ENCODE measurements around the gene PARP8. TPM values are rescaled to one million over a fixed set of nuclear protein-coding genes. Genes with fewer than 3 reads are reported as not detected.

PARP8 gene
- total and polyA plus RNA-seq, 4 donors = 11.6 to 59.4 (median 25.3) TPM

GRCh38 chr5:50655067-50655809 lies 11.2 kb upstream of the PARP8 start:
- H3K36me3 ChIP-seq (ENCODE audit: control insufficient read depth in 4 of 4, insufficient read depth in 4 of 4, low read length in 4 of 4) = no peaks in the 10 kb centered on the region
- H3K4me3 ChIP-seq = no peak overlapping the region
- H3K9ac ChIP-seq (ENCODE audit: insufficient read depth in 1 of 2, low read length in 2 of 2) = no peak overlapping the region
- H3K9me3 ChIP-seq (ENCODE audit: control insufficient read depth in 4 of 4, insufficient read depth in 3 of 4, low read length in 3 of 4) = no peaks in the 10 kb centered on the region
- DNase-seq (no peak), ATAC-seq (ENCODE audit: insufficient read depth, low FRiP score) (no peak)
- 42 to 48% methylated on average over 3 of the region's 3 CpGs for WGBS, 2 donors
- no peak overlapping the region for H3K27ac ChIP-seq (ENCODE audit: low read depth in 1 of 2, low read length in 1 of 2)
- no peaks in the 10 kb centered on the region for H3K27me3 ChIP-seq (ENCODE audit: control insufficient read depth in 3 of 3, insufficient read depth in 3 of 3, low read length in 2 of 3)
- no peaks in the 10 kb centered on the region for H3K4me1 ChIP-seq (ENCODE audit: control insufficient read depth in 5 of 5, insufficient read depth in 5 of 5, low read length in 5 of 5)
- TF ChIP-seq, protein P1, sequence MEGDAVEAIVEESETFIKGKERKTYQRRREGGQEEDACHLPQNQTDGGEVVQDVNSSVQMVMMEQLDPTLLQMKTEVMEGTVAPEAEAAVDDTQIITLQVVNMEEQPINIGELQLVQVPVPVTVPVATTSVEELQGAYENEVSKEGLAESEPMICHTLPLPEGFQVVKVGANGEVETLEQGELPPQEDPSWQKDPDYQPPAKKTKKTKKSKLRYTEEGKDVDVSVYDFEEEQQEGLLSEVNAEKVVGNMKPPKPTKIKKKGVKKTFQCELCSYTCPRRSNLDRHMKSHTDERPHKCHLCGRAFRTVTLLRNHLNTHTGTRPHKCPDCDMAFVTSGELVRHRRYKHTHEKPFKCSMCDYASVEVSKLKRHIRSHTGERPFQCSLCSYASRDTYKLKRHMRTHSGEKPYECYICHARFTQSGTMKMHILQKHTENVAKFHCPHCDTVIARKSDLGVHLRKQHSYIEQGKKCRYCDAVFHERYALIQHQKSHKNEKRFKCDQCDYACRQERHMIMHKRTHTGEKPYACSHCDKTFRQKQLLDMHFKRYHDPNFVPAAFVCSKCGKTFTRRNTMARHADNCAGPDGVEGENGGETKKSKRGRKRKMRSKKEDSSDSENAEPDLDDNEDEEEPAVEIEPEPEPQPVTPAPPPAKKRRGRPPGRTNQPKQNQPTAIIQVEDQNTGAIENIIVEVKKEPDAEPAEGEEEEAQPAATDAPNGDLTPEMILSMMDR (IDR thresholded peaks at IDR 0.05; ENCODE audit: control extremely low read depth, extremely low read depth) = no peak

GRCh38 chr5:50655810-50656205 lies 10.6 kb upstream of the PARP8 start:
- no peaks in the 10 kb centered on the region for H3K9me3 ChIP-seq (ENCODE audit: control insufficient read depth in 4 of 4, insufficient read depth in 3 of 4, low read length in 3 of 4)
- no peak overlapping the region for H3K9ac ChIP-seq (ENCODE audit: insufficient read depth in 1 of 2, low read length in 2 of 2)
- no peak overlapping the region for H3K27ac ChIP-seq (ENCODE audit: low read depth in 1 of 2, low read length in 1 of 2)
- no peaks in the 10 kb centered on the region for H3K4me1 ChIP-seq (ENCODE audit: control insufficient read depth in 5 of 5, insufficient read depth in 5 of 5, low read length in 5 of 5)
- TF ChIP-seq, protein P1 (IDR thresholded peaks at IDR 0.05; ENCODE audit: control extremely low read depth, extremely low read depth) = no peak
- ATAC-seq (ENCODE audit: insufficient read depth, low FRiP score) (no peak), DNase-seq (peak in 1 of 3 donors; percentile 55)
- WGBS, 2 donors = 70 to 89% methylated on average over 2 of the region's 2 CpGs
- H3K36me3 ChIP-seq (ENCODE audit: control insufficient read depth in 4 of 4, insufficient read depth in 4 of 4, low read length in 4 of 4) = no peaks in the 10 kb centered on the region
- H3K4me3 ChIP-seq = no peak overlapping the region
- no peaks in the 10 kb centered on the region for H3K27me3 ChIP-seq (ENCODE audit: control insufficient read depth in 3 of 3, insufficient read depth in 3 of 3, low read length in 2 of 3)

- Histone ChIP-seq H3K4me1 (ENCODE audit: control insufficient read depth in 5 of 5, insufficient read depth in 5 of 5, low read length in 5 of 5) (no peaks in the 10 kb centered on the region), H3K9ac (ENCODE audit: insufficient read depth in 1 of 2, low read length in 2 of 2) (no peak overlapping the region), H3K36me3 (ENCODE audit: control insufficient read depth in 4 of 4, insufficient read depth in 4 of 4, low read length in 4 of 4) (no peaks in the 10 kb centered on the region), H3K27me3 (ENCODE audit: control insufficient read depth in 3 of 3, insufficient read depth in 3 of 3, low read length in 2 of 3) (no peaks in the 10 kb centered on the region), H3K27ac (ENCODE audit: low read depth in 1 of 2, low read length in 1 of 2) (no peak overlapping the region), H3K9me3 (ENCODE audit: control insufficient read depth in 4 of 4, insufficient read depth in 3 of 4, low read length in 3 of 4) (no peaks in the 10 kb centered on the region), H3K4me3 (no peak overlapping the region)
- DNase-seq (no peak), ATAC-seq (ENCODE audit: insufficient read depth, low FRiP score) (no peak)
- TF ChIP-seq, protein P1 (IDR thresholded peaks at IDR 0.05; ENCODE audit: control extremely low read depth, extremely low read depth) = no peak
- WGBS, 2 donors = 93 to 98% methylated on average over 5 of the region's 5 CpGs
Measured at GRCh38 chr5:50657044-50657443, 9.4 kb upstream of the PARP8 start.

DNA sequence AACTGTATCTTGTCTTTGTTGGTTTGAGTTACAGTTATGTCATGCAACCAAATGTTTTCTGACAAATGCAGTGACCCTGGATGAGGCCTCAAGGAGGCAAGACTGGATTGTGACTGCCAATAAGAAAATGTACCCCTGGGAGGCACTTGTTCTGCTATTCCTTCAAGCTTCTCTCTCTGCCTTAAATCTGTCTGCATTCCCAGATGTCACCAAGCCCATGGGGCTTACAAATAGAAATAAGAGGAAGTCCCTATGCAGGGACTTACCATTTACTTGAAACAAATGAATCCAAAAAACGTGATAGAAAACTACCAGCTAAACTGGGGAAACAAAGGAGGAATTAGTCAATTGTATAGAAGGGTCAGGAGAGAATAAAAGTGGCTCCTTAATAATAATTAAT lies 8.2 kb upstream of the PARP8 start:
- no peak for ATAC-seq (ENCODE audit: insufficient read depth, low FRiP score)
- Histone ChIP-seq H3K9me3 (ENCODE audit: control insufficient read depth in 4 of 4, insufficient read depth in 3 of 4, low read length in 3 of 4) (no peaks in the 10 kb centered on the region), H3K4me3 (no peak overlapping the region), H3K36me3 (ENCODE audit: control insufficient read depth in 4 of 4, insufficient read depth in 4 of 4, low read length in 4 of 4) (no peaks in the 10 kb centered on the region), H3K27me3 (ENCODE audit: control insufficient read depth in 3 of 3, insufficient read depth in 3 of 3, low read length in 2 of 3) (no peaks in the 10 kb centered on the region), H3K27ac (ENCODE audit: low read depth in 1 of 2, low read length in 1 of 2) (no peak overlapping the region), H3K4me1 (ENCODE audit: control insufficient read depth in 5 of 5, insufficient read depth in 5 of 5, low read length in 5 of 5) (no peaks in the 10 kb centered on the region), H3K9ac (ENCODE audit: insufficient read depth in 1 of 2, low read length in 2 of 2) (no peak overlapping the region)
- DNase-seq = no peak
- TF ChIP-seq, protein P1 (IDR thresholded peaks at IDR 0.05; ENCODE audit: control extremely low read depth, extremely low read depth) = no peak
- WGBS, 2 donors = 43 to 71% methylated on average over 1 of the region's 1 CpG
